Forelimb muscle (tissue), 1 donor: Measurements from ENCODE around the gene ATAD3A. TPM values are rescaled to one million over a fixed set of nuclear protein-coding genes. Genes with fewer than 3 reads are reported as not detected.

Experiments used
- DNase-seq: peaks from one replicate; pipeline ENCODE4 v3.0.0-alpha.2; 2013; ENCODE audit warnings: low read depth
- polyA plus RNA-seq: library from polyadenylated mRNA; unstranded; fragments of 120-200 nt; gene quantifications from one replicate; pipeline ENCODE4 v1.2.1, GENCODE V29; 2013; ENCODE audit not compliant: insufficient read length

Gene ATAD3A
- polyA plus RNA-seq, 1 donor = 16.7 TPM

DNA sequence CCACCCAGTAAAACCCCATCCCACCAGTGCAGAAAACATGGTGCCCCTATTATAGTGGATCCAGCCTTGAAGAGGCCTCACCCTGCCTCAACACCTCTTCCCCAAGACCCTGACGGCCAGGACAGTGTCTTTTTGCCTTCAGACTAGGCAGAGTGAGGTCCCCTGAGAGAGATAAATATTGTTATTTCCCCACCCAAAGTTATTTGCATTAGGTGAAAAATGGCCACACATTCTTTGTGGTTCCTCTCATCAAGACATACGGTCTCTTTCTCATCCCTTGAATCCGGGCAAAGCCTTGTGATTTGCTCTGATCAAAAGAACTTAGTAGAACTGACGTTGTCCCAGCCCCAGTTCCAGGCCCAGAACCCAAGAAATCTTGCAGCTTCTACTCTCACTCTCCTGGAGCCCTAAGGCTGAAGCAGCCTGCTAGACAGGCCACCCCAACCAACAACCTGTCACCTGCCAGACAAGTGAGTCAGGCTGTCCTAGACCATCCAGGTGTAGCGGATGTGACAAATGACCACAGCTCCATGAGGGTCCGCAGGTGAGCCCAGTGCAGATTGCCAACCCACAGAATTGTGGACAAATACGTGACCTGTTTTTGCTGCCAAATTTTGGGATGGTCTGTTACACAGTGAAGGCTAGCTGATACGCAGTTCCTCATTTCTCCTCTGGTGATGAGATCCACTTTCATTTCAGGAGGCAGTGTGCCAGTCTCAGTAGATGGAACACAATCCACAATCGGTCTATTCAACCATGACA, 70.8 kb downstream of the ATAD3A start:
- DNase-seq = no peak

DNA sequence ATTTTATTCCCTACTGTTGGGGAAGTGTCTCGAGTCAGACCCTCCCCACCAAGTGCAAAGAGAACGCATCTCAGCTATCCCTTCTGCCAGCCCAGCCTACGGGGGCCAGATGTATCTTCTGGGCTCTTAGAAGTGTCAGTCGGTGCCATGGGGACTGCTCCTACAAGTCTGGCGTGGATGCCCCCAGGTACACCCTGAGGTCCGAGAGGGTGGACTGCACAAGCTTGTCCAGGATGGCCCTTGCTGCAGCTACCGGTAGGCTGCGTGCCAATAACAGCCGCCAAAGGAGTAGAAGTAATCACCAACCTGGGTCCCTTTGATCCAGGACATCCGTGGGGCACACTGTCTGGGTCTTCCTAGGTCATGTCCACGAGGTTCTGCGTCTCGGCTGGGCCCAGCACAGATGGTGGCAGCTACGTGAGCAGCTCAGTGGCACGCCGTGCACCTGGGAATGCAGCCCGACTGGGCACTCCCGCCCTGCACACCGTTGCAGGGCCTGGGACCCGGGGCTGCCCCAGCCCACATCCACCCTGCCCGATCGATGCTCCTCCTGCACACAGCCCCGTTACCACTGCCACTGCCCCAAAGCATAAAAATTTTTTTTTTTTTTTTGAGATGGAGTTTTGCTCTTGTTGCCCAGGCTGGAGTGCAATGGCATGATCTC, 71.5 kb downstream of the ATAD3A start:
- DNase-seq = no peak

Other genes starting within 250 kb of the ATAD3A start
- 38.8 TPM for gene UBE2J2, start 238.3 kb upstream of the ATAD3A start, polyA plus RNA-seq
- 5.5 TPM for gene SCNN1D, start 231.7 kb upstream of the ATAD3A start, polyA plus RNA-seq
- gene ACAP3, start 204.2 kb upstream of the ATAD3A start, polyA plus RNA-seq = 44.6 TPM
- 5.9 TPM for gene PUSL1, start 203.6 kb upstream of the ATAD3A start, polyA plus RNA-seq
- gene INTS11, start 187.5 kb upstream of the ATAD3A start, polyA plus RNA-seq = 74.9 TPM
- 16.5 TPM for gene CPTP, start 187.4 kb upstream of the ATAD3A start, polyA plus RNA-seq
- gene TAS1R3, start 180.9 kb upstream of the ATAD3A start, polyA plus RNA-seq = 3.3 TPM
- 48.7 TPM for gene DVL1, start 162.7 kb upstream of the ATAD3A start, polyA plus RNA-seq
- gene MXRA8, start 153.6 kb upstream of the ATAD3A start, polyA plus RNA-seq = 65.2 TPM
- gene AURKAIP1, start 137.0 kb upstream of the ATAD3A start, polyA plus RNA-seq = 69.3 TPM
- gene CCNL2, start 112.8 kb upstream of the ATAD3A start, polyA plus RNA-seq = 169 TPM
- 111 TPM for gene MRPL20, start 104.9 kb upstream of the ATAD3A start, polyA plus RNA-seq
- gene ANKRD65, start 90.9 kb upstream of the ATAD3A start, polyA plus RNA-seq = 22.1 TPM
- 56.6 TPM for gene VWA1, start 76.5 kb upstream of the ATAD3A start, polyA plus RNA-seq
- gene ATAD3C, start 62.5 kb upstream of the ATAD3A start, polyA plus RNA-seq = 0.30 TPM
- 12.0 TPM for gene ATAD3B, start 40.4 kb upstream of the ATAD3A start, polyA plus RNA-seq
- 4.1 TPM for gene TMEM240, start 28.5 kb downstream of the ATAD3A start, polyA plus RNA-seq
- gene SSU72, start 62.7 kb downstream of the ATAD3A start, polyA plus RNA-seq = 95.9 TPM
- gene FNDC10, start 88.0 kb downstream of the ATAD3A start, polyA plus RNA-seq = 2.0 TPM
- gene MIB2, start 103.3 kb downstream of the ATAD3A start, polyA plus RNA-seq = 78.7 TPM
- gene MMP23B, start 120.0 kb downstream of the ATAD3A start, polyA plus RNA-seq = 44.9 TPM
- 35.3 TPM for gene CDK11B, start 146.8 kb downstream of the ATAD3A start, polyA plus RNA-seq
- 47.2 TPM for gene SLC35E2B, start 180.6 kb downstream of the ATAD3A start, polyA plus RNA-seq
- gene CDK11A, start 212.2 kb downstream of the ATAD3A start, polyA plus RNA-seq = 23.9 TPM